AG04450 (cell line): ENCODE results near the gene ADAM12. TPM values are rescaled to one million over a fixed set of nuclear protein-coding genes. Genes with fewer than 3 reads are reported as not detected.

Experiments used
- CTCF ChIA-PET: fragments of 300-600, 350-600 bp; formaldehyde crosslinking; extraction: SDS; loops from one replicate; lab custom pipeline; 2022; ENCODE audit warnings: antibody characterized with exemption, inconsistent platforms; lab: Charles Lee
- POLR2A ChIA-PET: fragments of 350-600 bp; formaldehyde crosslinking; extraction: SDS; loops from one replicate; lab custom pipeline; 2021; ENCODE audit warnings: antibody characterized with exemption, inconsistent platforms; lab: Yijun Ruan, JAX
- DNase-seq: peaks from one replicate; pipeline ENCODE4 v3.0.0-alpha.2; 2011; ENCODE audit warnings: low read depth, low spot score
- H3K27ac ChIP-seq: one replicate; pipeline ENCODE4 v1.5.1; 2012; ENCODE audit warnings: low read depth, low read length, control low read depth
- H3K27me3 ChIP-seq: one replicate; pipeline ENCODE4 v1.6.0; 2012; ENCODE audit warnings: low read length; ENCODE audit not compliant: control insufficient read depth, insufficient read depth
- H3K4me3 ChIP-seq: 2 replicates; pipeline ENCODE4 v1.5.1; 2011; ENCODE audit warnings: mild to moderate bottlenecking, low read depth, low read length, control low read depth
- H3K9me3 ChIP-seq: 2 replicates; pipeline ENCODE4 v1.5.1; 2012; ENCODE audit warnings: low read length; ENCODE audit not compliant: control insufficient read depth, insufficient read depth
- CTCF ChIP-seq: IDR thresholded peaks from 2 replicates; pipeline ENCODE4 v1.5.1; 2011; ENCODE audit warnings: low read depth, low read length, control low read depth, inconsistent platforms
- polyA plus RNA-seq: library from polyadenylated mRNA; depleted of rRNA; stranded (reverse); fragments of >200 nt; gene quantifications from 2 replicates; pipeline ENCODE4 v1.2.3, GENCODE V29; 2011

ADAM12 gene
- polyA plus RNA-seq, 1 experiment, result 8.0 TPM

- no peak overlapping the region for H3K27ac ChIP-seq
- H3K9me3 ChIP-seq, result peaks cover 2% of the 10 kb centered on the region; the same call in 1 of the 2 replicates
- TF ChIP-seq CTCF, result no peak
- ChIA-PET CTCF (no interaction called here), POLR2A (no interaction called here)
- no peak for DNase-seq
- H3K4me3 ChIP-seq, result no peak overlapping the region
- no peaks in the 10 kb centered on the region for H3K27me3 ChIP-seq
These were observed 13.0 kb downstream of the ADAM12 start for GRCh38 chr10:126375299-126375698.

- no peak overlapping the region for H3K27ac ChIP-seq
- no peak overlapping the region for H3K4me3 ChIP-seq
- CTCF ChIA-PET, result interaction anchor here (0.7 to 1.8 kb wide), 2 partner anchors 76 to 440 kb away, joined by 3 to 5 read pairs; no protein-coding TSS in a partner anchor
- no peak for DNase-seq
- no peaks in the 10 kb centered on the region for H3K27me3 ChIP-seq
- POLR2A ChIA-PET, result no interaction called here
- H3K9me3 ChIP-seq, result peaks cover 2% of the 10 kb centered on the region; the same call in 1 of the 2 replicates
- TF ChIP-seq CTCF, result no peak
These were observed 13.8 kb downstream of the ADAM12 start for GRCh38 chr10:126374435-126374834.

- no peak for DNase-seq
- H3K4me3 ChIP-seq, result no peak overlapping the region
- CTCF ChIA-PET, result interaction anchor here (0.7 to 1.8 kb wide), 3 partner anchors 76 to 440 kb away, joined by 3 to 5 read pairs (median 5); no protein-coding TSS in a partner anchor
- POLR2A ChIA-PET, result no interaction called here
- H3K9me3 ChIP-seq, result peaks cover 2% of the 10 kb centered on the region; the same call in 1 of the 2 replicates
- H3K27me3 ChIP-seq, result no peaks in the 10 kb centered on the region
- no peak overlapping the region for H3K27ac ChIP-seq
- no peak for TF ChIP-seq CTCF
These were observed 14.3 kb downstream of the ADAM12 start for GRCh38 chr10:126373972-126374371.

GRCh38 chr10:126373147-126373546, 15.1 kb downstream of the ADAM12 start:
- ChIA-PET POLR2A (interaction anchor here (0.6 kb wide), 1 partner anchor 120 kb away, joined by 3 read pairs; no protein-coding TSS in a partner anchor), CTCF (interaction anchor here (1.6 to 1.8 kb wide), 2 partner anchors 391 to 439 kb away, joined by 5 read pairs; no protein-coding TSS in a partner anchor)
- Histone ChIP-seq H3K9me3 (peaks cover 2% of the 10 kb centered on the region; the same call in 1 of the 2 replicates), H3K4me3 (no peak overlapping the region), H3K27ac (no peak overlapping the region), H3K27me3 (no peaks in the 10 kb centered on the region)
- TF ChIP-seq CTCF, result peak; percentile 48
- DNase-seq, result peak; percentile 53

- DNase-seq, result no peak
- Histone ChIP-seq H3K27ac (no peak overlapping the region), H3K9me3 (peaks cover 2% of the 10 kb centered on the region; the same call in 1 of the 2 replicates), H3K4me3 (no peak overlapping the region), H3K27me3 (no peaks in the 10 kb centered on the region)
- TF ChIP-seq CTCF, result no peak
- ChIA-PET CTCF (interaction anchor here (1.1 to 1.8 kb wide), 3 partner anchors 15 to 438 kb away, joined by 3 to 5 read pairs (median 5); no protein-coding TSS in a partner anchor), POLR2A (no interaction called here)
These were observed 15.9 kb downstream of the ADAM12 start for GRCh38 chr10:126372396-126372795.
